ENCODE results near the gene KIFC3. TPM values are rescaled to one million over a fixed set of nuclear protein-coding genes. Genes with fewer than 3 reads are reported as not detected.

The KIFC3 gene
- total and polyA plus RNA-seq, 2 of the 13 experiments (the other 11 are each of a cell fraction or from before 2014, with no cell fraction given): 42.1 to 45.3 TPM

- no peak for TF ChIP-seq ZNF281 (CRISPR knock-in tag; IDR thresholded peaks at IDR 0.05; ENCODE audit: borderline replicate concordance)
- TF ChIP-seq HOXA5 (CRISPR knock-in tag; IDR thresholded peaks at IDR 0.05): no peak
- TF ChIP-seq ZNF235 (CRISPR knock-in tag; IDR thresholded peaks at IDR 0.05; ENCODE audit: borderline replicate concordance): no peak
- no peak for TF ChIP-seq SKI (IDR thresholded peaks at IDR 0.05; ENCODE audit: partially characterized antibody)
- no peak for TF ChIP-seq MEIS1 (CRISPR knock-in tag; IDR thresholded peaks at IDR 0.05; ENCODE audit: borderline replicate concordance)
- peak; percentile 44; the same call in 1 of the 2 replicates for TF ChIP-seq NCOR1 (IDR thresholded peaks at IDR 0.05; ENCODE audit: borderline replicate concordance, low read length)
- TF ChIP-seq ZNF576 (CRISPR knock-in tag; IDR thresholded peaks at IDR 0.05): 0 out of 2 replicates have a peak, but pooled peaks have one; percentile 13
- TF ChIP-seq ZNF292 (CRISPR knock-in tag; IDR thresholded peaks at IDR 0.05; ENCODE audit: borderline replicate concordance, low read depth): no peak
- no peak for TF ChIP-seq ZNF549 (CRISPR knock-in tag; IDR thresholded peaks at IDR 0.05)
- TF ChIP-seq ATRX (CRISPR knock-in tag; IDR thresholded peaks at IDR 0.05; ENCODE audit: borderline replicate concordance): no peak
- no peak for TF ChIP-seq THYN1 (CRISPR knock-in tag; IDR thresholded peaks at IDR 0.05; ENCODE audit: borderline replicate concordance, low read depth)
- no peak for TF ChIP-seq TOPORS (CRISPR knock-in tag; IDR thresholded peaks at IDR 0.05)
- no peak; the same call in none of the 2 replicates for TF ChIP-seq CTCF (CRISPR knock-in tag; IDR thresholded peaks at IDR 0.05)
- no peak for TF ChIP-seq ZNF614 (CRISPR knock-in tag; IDR thresholded peaks at IDR 0.05; ENCODE audit: borderline replicate concordance)
- 0 out of 2 replicates have a peak, but pooled peaks have one; percentile 22 for TF ChIP-seq ARHGAP35 (CRISPR knock-in tag; IDR thresholded peaks at IDR 0.05; ENCODE audit: borderline replicate concordance)
- TF ChIP-seq ZNF550 (CRISPR knock-in tag; IDR thresholded peaks at IDR 0.05; ENCODE audit: borderline replicate concordance): no peak
- TF ChIP-seq ZBTB33 (CRISPR knock-in tag; IDR thresholded peaks at IDR 0.05): no peak
- peak; percentile 98 for TF ChIP-seq ZNF3 (CRISPR knock-in tag; IDR thresholded peaks at IDR 0.05)
- TF ChIP-seq FOXP4 (CRISPR knock-in tag; IDR thresholded peaks at IDR 0.05): no peak
These were observed 26.2 kb upstream of the KIFC3 start (continued) for GRCh38 chr16:57828272-57829161.

Measured in HepG2 (cell line).